Measurements from ENCODE around the gene LCN2.

LCN2 gene

GRCh38 chr9:128113526-128114325 is 35.5 kb upstream of the LCN2 start:
- Histone ChIP-seq H3K4me1 (ENCODE audit: insufficient read depth, low read length, poor library complexity, severe bottlenecking) (no peaks in the 10 kb centered on the region), H3K79me2 (ENCODE audit: insufficient read depth, low read length) (no peaks in the 10 kb centered on the region), H3K9me2 (replicated peaks; ENCODE audit: low read depth, low read length) (no peaks in the 10 kb centered on the region), H3K4me2 (ENCODE audit: low read depth, low read length, poor library complexity, severe bottlenecking) (no peak overlapping the region), H3K9ac (ENCODE audit: low read depth, low read length, poor library complexity, severe bottlenecking) (no peak overlapping the region), H4K20me1 (ENCODE audit: insufficient read depth, low read length, poor library complexity, severe bottlenecking) (no peaks in the 10 kb centered on the region), H3K9me3 (ENCODE audit: insufficient read depth, low read depth, low read length) (no peaks in the 10 kb centered on the region), H3K27me3 (ENCODE audit: insufficient read depth, low read length, poor library complexity, severe bottlenecking) (no peaks in the 10 kb centered on the region), H2AFZ (ENCODE audit: low read length) (no peak overlapping the region), H3F3A (ENCODE audit: low read depth) (no peaks in the 10 kb centered on the region), H3K4me3 (ENCODE audit: low read length, poor library complexity, severe bottlenecking) (no peak overlapping the region), H3K36me3 (ENCODE audit: insufficient read depth, low read length) (peaks cover 7% of the 10 kb centered on the region; the same call in 1 of the 2 replicates)
- TF ChIP-seq, protein P1, sequence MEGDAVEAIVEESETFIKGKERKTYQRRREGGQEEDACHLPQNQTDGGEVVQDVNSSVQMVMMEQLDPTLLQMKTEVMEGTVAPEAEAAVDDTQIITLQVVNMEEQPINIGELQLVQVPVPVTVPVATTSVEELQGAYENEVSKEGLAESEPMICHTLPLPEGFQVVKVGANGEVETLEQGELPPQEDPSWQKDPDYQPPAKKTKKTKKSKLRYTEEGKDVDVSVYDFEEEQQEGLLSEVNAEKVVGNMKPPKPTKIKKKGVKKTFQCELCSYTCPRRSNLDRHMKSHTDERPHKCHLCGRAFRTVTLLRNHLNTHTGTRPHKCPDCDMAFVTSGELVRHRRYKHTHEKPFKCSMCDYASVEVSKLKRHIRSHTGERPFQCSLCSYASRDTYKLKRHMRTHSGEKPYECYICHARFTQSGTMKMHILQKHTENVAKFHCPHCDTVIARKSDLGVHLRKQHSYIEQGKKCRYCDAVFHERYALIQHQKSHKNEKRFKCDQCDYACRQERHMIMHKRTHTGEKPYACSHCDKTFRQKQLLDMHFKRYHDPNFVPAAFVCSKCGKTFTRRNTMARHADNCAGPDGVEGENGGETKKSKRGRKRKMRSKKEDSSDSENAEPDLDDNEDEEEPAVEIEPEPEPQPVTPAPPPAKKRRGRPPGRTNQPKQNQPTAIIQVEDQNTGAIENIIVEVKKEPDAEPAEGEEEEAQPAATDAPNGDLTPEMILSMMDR (conservative IDR thresholded peaks at IDR 0.05; ENCODE audit: low read length) = no peak
- no peak for TF ChIP-seq EZH2phosphoT487 (IDR thresholded peaks at IDR 0.05; ENCODE audit: borderline replicate concordance)

DNA sequence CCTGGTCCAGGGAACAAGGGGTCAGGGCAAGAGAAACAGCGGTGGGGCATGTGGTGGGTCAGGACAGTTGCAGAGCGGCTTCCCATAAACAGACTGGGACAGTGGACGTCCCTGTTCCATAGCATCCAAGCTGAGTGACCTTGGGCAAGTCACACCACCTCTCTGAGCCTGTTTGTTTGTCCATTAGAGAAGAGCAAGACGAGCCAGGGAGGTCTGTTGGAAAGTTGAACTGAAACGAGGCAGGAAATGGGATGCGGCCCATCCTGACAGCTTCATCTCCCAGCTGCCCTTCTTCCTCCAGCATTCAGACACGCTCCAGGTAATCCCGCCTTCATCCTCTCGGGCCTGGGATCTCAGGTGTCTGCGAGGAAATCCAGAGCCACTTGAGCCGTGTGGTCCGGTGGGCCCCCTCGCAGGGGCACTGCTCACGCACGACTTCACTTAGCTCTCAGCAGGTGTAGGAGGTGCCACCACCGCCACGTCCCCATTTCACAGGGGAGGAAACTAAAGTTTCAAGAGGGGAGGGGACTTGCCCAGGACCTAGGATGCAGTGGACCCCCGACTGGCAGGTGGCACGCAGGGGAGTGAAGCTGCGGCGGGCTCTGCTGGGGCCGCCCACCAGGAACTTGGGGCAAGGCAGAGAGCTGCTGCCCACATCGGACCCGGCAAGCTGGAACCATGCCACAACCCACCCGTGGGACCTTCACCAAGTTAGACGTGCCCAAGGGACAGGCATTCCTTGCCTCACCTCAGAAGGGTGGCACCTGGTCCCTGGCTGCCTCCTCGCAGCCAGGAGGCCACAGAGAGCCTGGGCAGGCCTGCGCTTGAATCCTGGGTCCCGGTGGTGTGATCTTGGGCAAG is 34.7 kb upstream of the LCN2 start:
- no peaks in the 10 kb centered on the region for H3F3A ChIP-seq (ENCODE audit: low read depth)
- no peak overlapping the region for H3K9ac ChIP-seq (ENCODE audit: low read depth, low read length, poor library complexity, severe bottlenecking)

More for the DNA sequence above, 34.7 kb upstream of the LCN2 start:
- H3K79me2 ChIP-seq (ENCODE audit: insufficient read depth, low read length) = no peaks in the 10 kb centered on the region
- no peaks in the 10 kb centered on the region for H3K27me3 ChIP-seq (ENCODE audit: insufficient read depth, low read length, poor library complexity, severe bottlenecking)
- H4K20me1 ChIP-seq (ENCODE audit: insufficient read depth, low read length, poor library complexity, severe bottlenecking) = no peaks in the 10 kb centered on the region
- H3K9me2 ChIP-seq (replicated peaks; ENCODE audit: low read depth, low read length) = no peaks in the 10 kb centered on the region
- H3K9me3 ChIP-seq (ENCODE audit: insufficient read depth, low read depth, low read length) = no peaks in the 10 kb centered on the region
- H3K4me2 ChIP-seq (ENCODE audit: low read depth, low read length, poor library complexity, severe bottlenecking) = no peak overlapping the region
- peaks cover 2% of the 10 kb centered on the region; the same call in 1 of the 2 replicates for H3K36me3 ChIP-seq (ENCODE audit: insufficient read depth, low read length)
- no peaks in the 10 kb centered on the region for H3K4me1 ChIP-seq (ENCODE audit: insufficient read depth, low read length, poor library complexity, severe bottlenecking)
- TF ChIP-seq EZH2phosphoT487 (IDR thresholded peaks at IDR 0.05; ENCODE audit: borderline replicate concordance) = no peak
- TF ChIP-seq, protein P1 (conservative IDR thresholded peaks at IDR 0.05; ENCODE audit: low read length) = no peak
- H3K4me3 ChIP-seq (ENCODE audit: low read length, poor library complexity, severe bottlenecking) = no peak overlapping the region
- H2AFZ ChIP-seq (ENCODE audit: low read length) = no peak overlapping the region

All from Loucy (cell line).